Occipital lobe (tissue), 2 donors: ENCODE data around the gene CERS6. TPM values are rescaled to one million over a fixed set of nuclear protein-coding genes. Genes with fewer than 3 reads are reported as not detected.
"Not testable (repeated sequence)": the region's sequence is repeated elsewhere in the genome, so short reads cannot be mapped to it uniquely, and the experiment has no call there.

Experiments used
- DNase-seq: peaks from one replicate; lab custom pipeline; 2025; lab: John Stamatoyannopoulos, UW
- total RNA-seq: library from RNA; depleted of rRNA; stranded (reverse); fragments of >200 nt; gene quantifications from one replicate; pipeline ENCODE4 v1.2.3, GENCODE V29; 2014

The CERS6 gene
- total RNA-seq, 1 donor from 2014 or later = 146 TPM

- no peak for DNase-seq
These were observed 10.9 kb downstream of the CERS6 start for GRCh38 chr2:168466834-168467565.

- DNase-seq = no peak
These were observed 11.7 kb downstream of the CERS6 start for GRCh38 chr2:168467729-168468128.

GRCh38 chr2:168468354-168468753 is 12.3 kb downstream of the CERS6 start:
- DNase-seq = no peak

DNA sequence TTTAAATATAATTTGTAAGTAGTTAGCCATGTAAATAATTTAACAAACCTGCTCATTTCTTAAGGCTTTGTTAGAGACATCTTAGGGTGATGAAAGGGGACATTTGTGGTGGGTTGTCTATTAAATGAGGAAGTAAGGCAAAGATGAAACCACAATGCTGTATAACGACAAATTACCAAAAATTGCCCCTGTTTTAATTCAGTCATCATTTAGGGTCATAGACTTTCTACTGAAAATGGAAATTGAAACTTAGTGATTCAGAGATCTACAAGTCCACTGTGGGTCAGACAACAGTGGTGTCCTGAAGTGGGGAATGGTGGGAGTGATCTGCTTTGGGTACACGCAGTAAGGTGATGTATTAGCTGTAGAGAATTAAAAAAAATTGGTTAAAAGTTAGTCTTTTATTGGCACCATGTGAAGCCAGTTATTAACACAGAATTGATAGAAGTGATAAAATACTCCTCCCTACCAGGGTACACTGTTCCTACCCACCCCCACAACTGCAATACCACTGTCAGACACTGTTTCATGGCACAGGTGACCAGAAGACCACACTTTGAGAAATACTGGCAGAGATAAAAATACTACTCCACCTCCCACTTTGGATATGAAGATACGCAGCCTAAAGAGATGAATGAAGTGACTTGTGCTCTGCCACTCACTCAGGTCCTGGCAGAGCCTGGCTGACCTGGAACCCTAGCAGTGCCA is 13.4 kb downstream of the CERS6 start:
- DNase-seq = no peak

DNA sequence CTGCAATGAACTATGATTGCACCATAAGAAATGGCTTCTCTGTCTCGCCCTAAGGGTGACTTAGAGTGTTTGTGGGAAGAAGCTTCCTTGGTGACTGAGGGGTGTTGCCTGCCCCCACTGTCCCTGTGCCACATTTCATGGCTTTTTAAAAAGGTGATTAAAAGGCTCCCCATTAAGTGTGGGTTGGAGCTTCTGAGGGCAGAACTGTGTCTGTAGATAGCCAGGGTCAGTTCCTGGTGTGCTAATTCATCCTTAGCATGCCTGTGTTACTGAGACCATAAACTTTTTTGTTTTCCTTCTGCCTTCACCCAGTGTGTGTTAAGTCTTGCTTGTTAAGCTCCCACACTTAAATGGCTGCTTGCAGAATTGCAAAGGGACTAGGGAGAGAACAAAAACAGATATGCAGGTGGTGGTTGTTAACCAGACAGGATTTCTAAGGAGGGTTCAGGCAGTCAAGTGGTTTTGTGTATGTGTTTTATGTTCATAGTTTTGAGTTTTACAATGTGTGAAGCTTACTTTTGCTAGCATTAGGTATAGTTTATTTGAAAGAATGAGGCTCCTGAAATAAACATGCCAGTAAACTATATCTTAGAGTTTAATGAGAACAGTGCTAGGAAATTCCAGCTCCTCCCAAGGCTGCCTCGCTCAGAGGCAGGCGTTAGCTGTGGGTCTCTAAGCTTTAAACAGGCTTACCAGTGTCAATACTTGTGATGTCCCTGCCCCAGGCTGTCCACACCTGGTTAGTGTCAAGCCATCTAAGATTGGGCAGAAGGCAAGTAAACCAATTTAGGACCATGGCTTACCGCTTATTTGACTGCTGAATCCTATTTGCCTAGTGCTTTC is 14.5 kb downstream of the CERS6 start:
- DNase-seq = no peak

- DNase-seq = no peak
These were observed 15.0 kb downstream of the CERS6 start for GRCh38 chr2:168471163-168471475.

DNA sequence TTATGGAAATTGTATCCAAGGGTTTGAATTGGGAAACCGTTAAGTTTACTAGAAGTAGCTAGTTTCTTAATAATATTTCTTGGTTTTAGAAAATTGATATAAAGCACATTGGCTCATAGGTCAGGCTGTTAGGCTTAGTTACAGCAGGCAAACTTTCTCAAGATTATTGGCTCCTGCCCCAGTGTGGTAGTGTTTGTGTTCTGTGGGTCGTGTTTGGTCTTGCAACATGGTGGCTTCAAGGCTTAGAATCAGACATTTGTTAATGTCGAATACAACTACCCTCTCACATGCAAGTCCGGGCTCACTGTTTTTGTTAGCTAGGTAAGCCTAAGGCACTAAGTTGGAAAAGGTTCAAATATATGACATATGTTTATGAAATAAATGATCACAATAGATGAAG is 19.6 kb downstream of the CERS6 start:
- no peak for DNase-seq

GRCh38 chr2:168478206-168478605 is 22.1 kb downstream of the CERS6 start:
- no peak for DNase-seq

DNA sequence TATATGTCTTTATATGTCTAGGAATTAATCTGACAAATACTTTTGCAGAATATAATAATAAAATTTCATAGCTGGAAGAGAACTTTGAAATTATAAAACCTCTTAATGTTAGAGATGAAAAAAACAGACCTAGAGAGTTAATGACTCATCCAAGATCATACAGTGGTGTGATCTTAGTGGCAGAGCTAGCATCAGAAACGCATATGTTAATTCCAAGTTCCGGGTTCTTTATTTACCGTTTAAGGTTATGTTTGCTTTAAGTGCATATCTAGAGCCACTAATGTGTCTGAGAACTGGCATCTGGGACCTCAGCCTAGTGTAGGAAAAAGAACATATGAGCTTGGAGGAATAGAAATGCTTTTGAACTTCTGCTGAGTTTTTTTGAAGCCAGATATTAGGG is 24.3 kb downstream of the CERS6 start:
- DNase-seq = no peak

- DNase-seq = no peak
These were observed 24.9 kb downstream of the CERS6 start for GRCh38 chr2:168480825-168481585.

- no peak for DNase-seq
These were observed 26.2 kb downstream of the CERS6 start for GRCh38 chr2:168482269-168482668.

GRCh38 chr2:168482952-168483831 is 27.1 kb downstream of the CERS6 start:
- DNase-seq = no peak

- DNase-seq = no peak
These were observed 30.4 kb downstream of the CERS6 start for GRCh38 chr2:168486477-168486876.

GRCh38 chr2:168490015-168490874 is 34.2 kb downstream of the CERS6 start:
- no peak for DNase-seq

GRCh38 chr2:168490946-168491605 is 35.0 kb downstream of the CERS6 start:
- no peak for DNase-seq

GRCh38 chr2:168491728-168492127 is 35.7 kb downstream of the CERS6 start:
- DNase-seq = not testable (repeated sequence)

DNA sequence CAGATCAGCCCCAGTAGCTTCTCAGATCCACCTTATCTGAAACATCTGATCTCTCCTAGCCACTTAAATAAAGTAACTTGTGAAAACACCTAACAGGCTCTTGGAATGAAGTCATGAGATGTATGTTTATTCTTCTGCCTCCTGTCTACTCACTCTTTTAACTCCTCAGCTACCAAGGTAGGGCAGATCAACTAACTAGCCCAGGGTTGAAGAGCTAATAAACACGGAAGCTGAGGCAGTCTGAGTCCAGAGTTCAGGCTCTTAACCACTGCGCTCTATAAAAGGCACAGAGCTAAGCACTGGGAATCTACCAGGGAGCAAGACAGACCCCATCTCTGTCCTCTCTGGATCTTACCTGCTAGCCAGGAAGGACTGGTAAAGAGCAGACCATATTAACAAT is 37.1 kb downstream of the CERS6 start:
- DNase-seq = not testable (repeated sequence)

DNA sequence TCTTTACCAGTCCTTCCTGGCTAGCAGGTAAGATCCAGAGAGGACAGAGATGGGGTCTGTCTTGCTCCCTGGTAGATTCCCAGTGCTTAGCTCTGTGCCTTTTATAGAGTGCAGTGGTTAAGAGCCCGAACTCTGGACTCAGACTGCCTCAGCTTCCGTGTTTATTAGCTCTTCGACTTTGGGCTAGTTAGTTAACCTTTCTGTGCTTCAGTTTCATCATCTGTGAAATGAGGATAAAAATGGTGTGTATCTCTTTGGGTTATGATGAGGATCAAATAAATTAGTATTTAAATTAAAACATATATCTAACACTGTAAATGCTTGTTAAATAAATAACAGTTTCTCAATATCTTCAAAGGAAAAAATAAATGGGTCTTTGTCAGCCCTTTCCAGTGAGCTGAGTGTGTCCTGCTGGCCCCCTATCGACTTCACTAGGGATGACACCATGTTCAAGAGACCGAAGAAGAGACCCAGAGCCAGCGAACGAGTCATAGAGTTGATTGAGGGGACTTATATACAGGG is 38.2 kb downstream of the CERS6 start:
- no peak for DNase-seq

- no peak for DNase-seq
These were observed 39.5 kb downstream of the CERS6 start for GRCh38 chr2:168495524-168495923.
